Activated CD4-positive, alpha-beta T cell treated with anti-CD3 and anti-CD28 coated beads for 4 hours (primary cell): ENCODE measurements around the gene LAPTM4A.
"Not testable (repeated sequence)": the region's sequence is repeated elsewhere in the genome, so short reads cannot be mapped to it uniquely, and the experiment has no call there.

Experiments used
- DNase-seq, 2 donors: peaks; one replicate each; pipeline ENCODE4 v3.0.0-alpha.2; 2020

Gene LAPTM4A

DNA sequence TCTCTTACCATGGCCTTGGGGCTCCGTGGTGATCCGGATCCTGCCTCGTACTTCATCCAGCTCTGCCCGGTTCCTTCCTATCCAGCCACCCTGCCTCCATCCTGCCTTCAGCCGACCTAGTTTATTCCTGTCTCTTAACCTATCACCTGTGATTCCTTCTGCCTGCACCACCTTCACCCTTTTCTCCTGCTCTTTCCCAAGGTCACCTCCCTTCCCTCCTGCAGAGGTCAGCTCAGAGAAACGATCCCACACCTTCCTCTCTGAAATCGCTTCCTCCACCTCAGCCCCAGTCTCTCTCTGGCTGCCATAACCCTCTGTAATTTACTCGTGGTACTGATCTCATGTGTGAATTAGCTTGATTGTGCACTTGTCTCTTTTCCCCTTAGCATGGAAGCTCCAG lies 23.5 kb upstream of the LAPTM4A start:
- no peak for DNase-seq

GRCh38 chr2:20074046-20074648 lies 22.7 kb upstream of the LAPTM4A start:
- DNase-seq: not testable (repeated sequence)

GRCh38 chr2:20073460-20073859 lies 22.0 kb upstream of the LAPTM4A start:
- DNase-seq: no peak

- no peak for DNase-seq
Measured at GRCh38 chr2:20072436-20073158, 21.2 kb upstream of the LAPTM4A start.

GRCh38 chr2:20071397-20072383 lies 20.3 kb upstream of the LAPTM4A start:
- no peak for DNase-seq

GRCh38 chr2:20069756-20070155 lies 18.3 kb upstream of the LAPTM4A start:
- DNase-seq: no peak

DNA sequence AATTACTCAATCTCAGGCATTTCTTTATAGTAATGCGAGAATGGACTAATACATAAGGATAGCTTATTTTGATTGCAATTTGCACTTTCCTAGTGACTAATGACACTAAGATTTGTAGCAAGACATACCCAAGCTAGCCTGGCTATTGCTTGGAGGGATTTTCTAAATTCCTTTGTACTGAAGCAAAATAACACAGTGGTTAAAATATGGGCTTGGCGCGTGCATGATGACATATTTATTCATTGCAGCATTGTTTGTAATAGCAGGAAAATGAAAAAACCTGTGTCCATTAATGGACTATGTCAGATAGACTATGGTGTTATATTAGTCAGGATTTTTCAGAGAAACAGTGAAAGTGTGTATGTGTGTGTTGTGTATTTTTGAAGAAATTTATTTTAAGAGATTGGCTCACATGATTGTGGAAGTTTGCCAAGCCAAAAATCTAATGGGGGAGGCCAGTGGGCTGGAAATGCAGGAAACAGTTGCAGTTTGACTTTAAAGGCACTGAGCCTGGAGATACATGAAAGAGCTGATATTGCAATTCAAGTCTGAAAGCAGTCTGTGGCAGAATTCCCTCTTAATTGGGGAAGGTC lies 16.7 kb upstream of the LAPTM4A start:
- no peak for DNase-seq

GRCh38 chr2:20065885-20066602 lies 14.6 kb upstream of the LAPTM4A start:
- DNase-seq: peak in 1 of 2 donors; percentile 6

GRCh38 chr2:20064841-20065240 lies 13.4 kb upstream of the LAPTM4A start:
- DNase-seq: no peak

GRCh38 chr2:20064421-20064820 lies 13.0 kb upstream of the LAPTM4A start:
- no peak for DNase-seq

DNA sequence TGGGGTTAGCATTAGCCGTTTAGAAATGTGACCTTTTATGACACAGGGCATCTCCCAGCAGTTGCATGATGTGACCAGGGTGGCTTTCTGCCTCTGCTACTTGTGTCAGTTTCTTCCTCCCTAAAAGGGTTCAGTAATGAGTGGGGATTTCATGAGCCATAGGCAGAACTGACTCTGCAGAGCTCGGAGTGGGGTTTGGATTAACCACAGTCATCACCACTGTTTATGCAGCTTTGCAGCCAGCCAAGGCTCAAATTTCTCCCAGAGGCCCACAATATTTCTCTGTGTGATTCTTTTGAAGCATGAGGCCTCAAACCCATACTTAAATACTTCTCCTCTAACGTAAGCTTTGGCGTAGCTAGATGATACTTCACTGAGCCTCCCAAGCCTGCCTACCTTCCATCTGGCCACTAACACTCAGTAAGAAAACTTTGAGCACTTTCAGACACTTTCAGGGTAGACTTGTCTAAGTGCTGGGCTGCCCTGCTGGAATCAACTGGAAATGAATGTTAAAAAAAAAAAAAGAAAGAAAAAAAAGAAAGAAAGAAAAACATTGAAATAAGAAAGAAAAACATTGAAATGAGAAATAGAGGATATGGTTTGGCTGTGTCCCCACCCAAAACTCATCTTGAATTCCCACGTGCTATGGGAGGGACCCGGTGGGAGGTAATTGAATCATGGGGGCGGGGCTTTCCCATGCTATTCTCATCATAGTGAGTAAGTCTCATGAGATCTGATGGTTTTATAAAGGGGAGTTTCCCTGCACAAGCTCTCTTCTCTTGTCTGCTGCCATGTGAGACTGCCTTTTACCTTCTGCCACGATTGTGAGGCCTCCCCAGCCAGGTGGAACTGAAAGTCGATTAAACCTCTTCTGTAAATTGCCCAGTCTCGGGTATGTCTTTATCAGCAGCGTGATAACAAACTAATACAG lies 11.5 kb upstream of the LAPTM4A start:
- DNase-seq: peak in 1 of 2 donors; percentile 11

- DNase-seq: no peak
Measured at GRCh38 chr2:20061940-20062339, 10.5 kb upstream of the LAPTM4A start.

- DNase-seq: no peak
Measured at GRCh38 chr2:20061476-20061875, 10.0 kb upstream of the LAPTM4A start.

- DNase-seq: no peak
Measured at GRCh38 chr2:20060106-20060505, 8.7 kb upstream of the LAPTM4A start.

DNA sequence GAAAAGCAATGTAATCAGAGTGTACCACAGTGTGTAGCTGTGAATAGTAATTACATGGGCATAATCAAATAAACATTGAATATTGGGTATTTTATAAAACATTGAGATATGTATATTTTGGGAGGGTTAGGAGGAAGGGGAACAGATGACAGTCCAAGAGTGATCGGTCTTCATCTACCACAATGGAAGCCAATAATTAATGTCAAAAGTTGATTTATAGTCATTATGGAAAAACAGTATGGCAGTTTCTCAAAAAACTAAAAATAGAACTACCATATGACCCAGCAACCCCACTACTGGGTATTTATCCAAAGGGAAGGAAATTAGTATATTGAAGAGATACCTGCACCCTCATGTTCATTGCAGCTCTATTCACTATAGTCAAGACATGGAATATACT lies 5.8 kb upstream of the LAPTM4A start:
- no peak for DNase-seq

DNA sequence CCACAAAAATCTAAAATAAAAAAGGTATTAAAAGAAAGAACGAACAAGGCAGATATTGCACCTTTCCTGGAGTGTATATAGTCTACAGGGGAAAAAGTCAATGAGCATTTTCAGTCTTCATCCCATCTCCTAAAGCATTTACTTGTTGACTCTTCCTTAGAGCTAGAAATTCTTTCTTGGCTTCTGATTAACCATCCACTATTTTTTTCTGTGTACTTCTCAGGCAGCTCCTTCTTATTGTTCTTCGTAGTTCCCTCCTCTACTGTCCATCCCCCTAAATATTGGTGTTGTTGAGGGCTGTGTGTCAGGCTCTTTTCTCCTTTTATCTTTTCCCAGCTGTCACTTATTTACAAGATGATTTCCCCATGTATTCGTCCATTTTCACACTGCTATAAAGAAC lies 3.5 kb upstream of the LAPTM4A start:
- no peak for DNase-seq

- DNase-seq: no peak
Measured at GRCh38 chr2:20054119-20054518, 2.7 kb upstream of the LAPTM4A start.

DNA sequence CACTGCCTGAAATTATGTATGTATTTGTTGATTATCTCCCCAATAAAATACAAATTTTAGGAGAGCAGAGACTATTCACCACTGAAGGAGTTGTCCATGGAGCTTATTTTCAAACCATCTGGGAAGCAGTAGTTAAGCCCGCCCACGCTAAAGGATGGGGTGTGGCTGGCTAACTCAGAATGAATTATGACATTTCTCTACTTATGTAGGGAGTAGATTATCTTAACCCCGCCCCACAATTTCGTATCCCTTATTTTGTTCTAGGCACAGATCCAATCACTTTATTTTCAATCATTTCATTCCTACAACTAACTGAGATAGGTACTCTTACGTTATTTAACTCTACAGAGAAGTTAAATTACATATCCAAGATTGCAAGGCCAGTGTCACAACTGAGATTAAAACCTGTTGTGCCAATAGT lies 1.4 kb upstream of the LAPTM4A start:
- peak in 1 of 2 donors; percentile 3 for DNase-seq

DNA sequence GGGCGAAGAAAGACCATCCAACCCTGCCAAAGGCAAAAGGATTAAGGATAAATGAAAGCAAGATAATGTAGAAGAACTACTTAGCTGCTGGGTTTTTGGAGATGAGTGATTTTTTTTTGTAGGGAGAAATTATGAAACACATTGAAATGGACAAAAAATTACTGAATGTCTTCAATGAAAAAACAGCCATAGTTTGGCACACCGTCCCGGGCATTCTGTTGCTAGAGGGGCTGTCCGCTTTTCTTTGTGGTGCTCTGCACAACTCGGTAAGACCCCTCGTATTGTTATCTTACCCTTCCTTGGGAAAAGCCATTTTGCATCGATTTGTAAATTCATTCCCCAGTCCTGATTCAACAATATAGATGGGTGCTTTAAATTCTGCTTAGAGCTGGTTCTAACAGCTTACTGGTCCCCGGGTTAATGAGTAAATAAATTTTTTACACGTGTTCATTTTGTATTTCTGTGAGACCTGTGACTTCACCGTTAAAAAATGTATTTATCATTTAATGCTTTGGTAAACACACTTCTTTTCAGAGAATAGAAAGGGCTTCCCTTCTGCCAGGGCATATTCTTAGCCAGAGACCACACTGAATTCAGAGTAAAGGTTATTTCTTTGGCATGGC lies 912 bp upstream of the LAPTM4A start:
- no peak for DNase-seq

GRCh38 chr2:20050646-20051531 lies 539 bp downstream of the LAPTM4A start:
- peak; percentile 14 to 26 for DNase-seq
